GM13977 (cell line): Measurements from ENCODE around the gene SMCO2.

Experiments
- DNase-seq: peaks from one replicate; pipeline ENCODE4 v3.0.0; 2012; ENCODE audit warnings: low spot score
- CTCF ChIP-seq: IDR thresholded peaks from 2 replicates; pipeline ENCODE4 v1.5.1; 2012; ENCODE audit warnings: mild to moderate bottlenecking, control low read depth; ENCODE audit not compliant: insufficient read depth; ENCODE audit errors: extremely low read depth, missing control alignments
- in situ Hi-C: fragments of 300-500 bp; cut with MboI; formaldehyde crosslinking; loops from one replicate; pipeline ENCODE4 v1.12.0; 2022; ENCODE audit warnings: low sequenced_read_pairs, low pct_unique_long_range_greater_than_20kb, mixed read lengths, inconsistent platforms; ENCODE audit not compliant: unreplicated experiment

SMCO2 gene

GRCh38 chr12:27523642-27524493, 77.3 kb downstream of the SMCO2 start, which contains the start of gene PPFIBP1:
Gene PPFIBP1, plus strand, starts transcription at chr12:27524206. Its CDS starts 109,191 bp downstream, at chr12:27633397.
- TF ChIP-seq CTCF: peak; percentile 27
- in situ Hi-C loops: no loop called here
- DNase-seq: peak; percentile 92

- no peak for DNase-seq
- in situ Hi-C loops: no loop called here
- no peak for TF ChIP-seq CTCF
Measured at GRCh38 chr12:27524494-27524835, 77.9 kb downstream of the SMCO2 start.

- TF ChIP-seq CTCF: no peak
- in situ Hi-C loops: no loop called here
- DNase-seq: no peak
Measured at GRCh38 chr12:27524839-27525753, 78.6 kb downstream of the SMCO2 start.

- in situ Hi-C loops: no loop called here
- no peak for TF ChIP-seq CTCF
- DNase-seq: no peak
Measured at GRCh38 chr12:27527512-27527911, 81.0 kb downstream of the SMCO2 start.

GRCh38 chr12:27528788-27529187, 82.3 kb downstream of the SMCO2 start:
- no peak for TF ChIP-seq CTCF
- DNase-seq: no peak
- in situ Hi-C loops: no loop called here

- no peak for DNase-seq
- in situ Hi-C loops: no loop called here
- no peak for TF ChIP-seq CTCF
Measured at GRCh38 chr12:27530157-27530922, 83.8 kb downstream of the SMCO2 start.
